CD4-positive, alpha-beta T cell (primary cell): ENCODE results near the gene SLC35C1. TPM values are rescaled to one million over a fixed set of nuclear protein-coding genes. Genes with fewer than 3 reads are reported as not detected.

Source experiments
- ATAC-seq: fragments of 200-7000 bp; cut with Tn5 transposase; one replicate; pipeline ENCODE4 v1.10.0; 2022; ENCODE audit warnings: mild to moderate bottlenecking; ENCODE audit not compliant: poor library complexity
- CTCF ChIA-PET: fragments of 350-600 bp; sonication (Branson Sonifier 250); formaldehyde crosslinking; loops from one replicate; lab custom pipeline; 2021; ENCODE audit warnings: antibody characterized with exemption, inconsistent platforms; lab: Charles Lee
- POLR2A ChIA-PET: fragments of 350-600 bp; sonication (Branson Sonifier 250); formaldehyde crosslinking; loops from one replicate; lab custom pipeline; 2021; ENCODE audit warnings: antibody characterized with exemption, inconsistent platforms; lab: Charles Lee
- DNase-seq, 14 experiments: peaks; one replicate each; pipeline ENCODE4 v3.0.0-alpha.2; 2013 to 2020; ENCODE audit warnings: mixed read lengths in 2 of 14
- H3K27ac ChIP-seq, 2 donors: one replicate each; pipeline versions ENCODE4 v1.5.1 to v1.7.0; 2013; ENCODE audit warnings: low read length in 2 of 2, low read depth in 1 of 2, mild to moderate bottlenecking in 1 of 2
- H3K27me3 ChIP-seq, 2 experiments: 1 replicate in 1 of 2; 2 replicates in 1 of 2; pipeline versions ENCODE4 v1.6.1 to v1.7.0; 2013; ENCODE audit warnings: low read length in 2 of 2, control low read depth in 1 of 2, mild to moderate bottlenecking in 1 of 2, moderate library complexity in 1 of 2; ENCODE audit not compliant: insufficient read depth in 2 of 2, control insufficient read depth in 1 of 2
- H3K36me3 ChIP-seq: one replicate; pipeline ENCODE4 v1.6.1; 2013; ENCODE audit warnings: low read length, control low read depth; ENCODE audit not compliant: insufficient read depth
- H3K4me1 ChIP-seq: one replicate; pipeline ENCODE4 v1.6.1; 2013; ENCODE audit warnings: low read length, control low read depth; ENCODE audit not compliant: insufficient read depth
- H3K4me3 ChIP-seq: one replicate; pipeline ENCODE4 v1.5.1; 2013; ENCODE audit warnings: mild to moderate bottlenecking, low read length, moderate library complexity
- H3K9me3 ChIP-seq, 2 experiments: 1 replicate in 1 of 2; 2 replicates in 1 of 2; pipeline versions ENCODE4 v1.6.1 to v1.7.0; 2013; ENCODE audit warnings: low read length in 2 of 2, mild to moderate bottlenecking in 2 of 2, control low read depth in 1 of 2, moderate library complexity in 1 of 2; ENCODE audit not compliant: control insufficient read depth in 1 of 2, insufficient read depth in 1 of 2
- H3K27ac Mint-ChIP-seq: one replicate; pipeline ENCODE4 v1.8.0; 2020; ENCODE audit warnings: mixed read lengths
- H3K27me3 Mint-ChIP-seq: one replicate; pipeline ENCODE4 v1.8.0; 2021; ENCODE audit warnings: mixed read lengths
- H3K36me3 Mint-ChIP-seq: one replicate; pipeline ENCODE4 v1.8.0; 2021; ENCODE audit warnings: low read depth, mixed read lengths
- H3K4me1 Mint-ChIP-seq: one replicate; pipeline ENCODE4 v1.8.0; 2021; ENCODE audit warnings: low read depth, mixed read lengths
- H3K4me3 Mint-ChIP-seq: one replicate; pipeline ENCODE4 v1.8.0; 2020; ENCODE audit warnings: mild to moderate bottlenecking, mixed read lengths
- H3K9me3 Mint-ChIP-seq: one replicate; pipeline ENCODE4 v1.8.0; 2020; ENCODE audit warnings: mixed read lengths
- intact Hi-C, 2 experiments: fragments of 100-400 bp; cut with DNase I in 1 of 2; cut with micrococcal nuclease in 1 of 2; formaldehyde crosslinking; loops; one replicate each; pipeline versions ENCODE4 v1.15.1 to v1.9.0; 2023 to 2025; cut with DNase I, micrococcal nuclease
- total RNA-seq, 174 experiments: library from RNA in 2 of 174; stranded (reverse) in 2 of 174; gene quantifications; one replicate each; pipeline ENCODE4 v1.2.3 and lab custom pipeline; 2021 to 2026
- TF ChIP-seq, protein P1 (sequence below): fragments of 200-600 bp; IDR thresholded peaks from one replicate; pipeline ENCODE4 v1.8.0; 2022; ENCODE audit warnings: antibody characterized with exemption, mild to moderate bottlenecking

The SLC35C1 gene
- total RNA-seq, 2 experiments from 2014 or later = 4.4 to 4.9 TPM

DNA sequence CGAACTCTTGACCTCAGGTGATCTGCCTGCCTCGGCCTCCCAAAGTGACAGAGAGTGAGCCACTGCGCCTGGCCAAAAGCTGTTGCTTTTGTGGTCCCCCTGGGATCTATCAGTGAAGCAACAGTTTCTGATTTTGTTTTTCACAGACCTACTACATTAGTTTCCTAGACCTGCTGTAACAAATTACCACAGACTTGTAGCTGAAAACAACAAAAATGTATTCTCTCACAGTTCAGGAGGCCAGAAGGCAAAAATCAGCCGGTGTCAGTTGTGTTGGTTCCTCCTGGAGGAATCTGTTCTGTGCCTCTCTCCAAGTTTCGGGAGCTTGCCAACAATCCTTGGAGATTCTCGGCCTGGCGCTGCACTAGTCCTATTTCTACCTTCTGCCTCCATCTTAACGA, 8.5 kb upstream of the SLC35C1 start:
- Mint-ChIP-seq H3K27me3 (peaks cover 4% of the 10 kb centered on the region), H3K4me3 (no peak overlapping the region), H3K9me3 (no peaks in the 10 kb centered on the region), H3K27ac (no peak overlapping the region), H3K4me1 (peaks cover 1% of the 10 kb centered on the region), H3K36me3 (no peaks in the 10 kb centered on the region)
- Histone ChIP-seq H3K4me1 (no peaks in the 10 kb centered on the region), H3K4me3 (no peak overlapping the region), H3K36me3 (no peaks in the 10 kb centered on the region), H3K27ac (no peak overlapping the region), H3K9me3 (no peaks in the 10 kb centered on the region), H3K27me3 (peaks cover 0 to 6% of the 10 kb centered on the region in 2 experiments)
- ChIA-PET CTCF (interaction anchor here (1.2 kb wide), 1 partner anchor 25 kb away, joined by 3 read pairs; no protein-coding TSS in a partner anchor), POLR2A (no interaction called here)
- intact Hi-C loops = no loop called here
- TF ChIP-seq, protein P1, sequence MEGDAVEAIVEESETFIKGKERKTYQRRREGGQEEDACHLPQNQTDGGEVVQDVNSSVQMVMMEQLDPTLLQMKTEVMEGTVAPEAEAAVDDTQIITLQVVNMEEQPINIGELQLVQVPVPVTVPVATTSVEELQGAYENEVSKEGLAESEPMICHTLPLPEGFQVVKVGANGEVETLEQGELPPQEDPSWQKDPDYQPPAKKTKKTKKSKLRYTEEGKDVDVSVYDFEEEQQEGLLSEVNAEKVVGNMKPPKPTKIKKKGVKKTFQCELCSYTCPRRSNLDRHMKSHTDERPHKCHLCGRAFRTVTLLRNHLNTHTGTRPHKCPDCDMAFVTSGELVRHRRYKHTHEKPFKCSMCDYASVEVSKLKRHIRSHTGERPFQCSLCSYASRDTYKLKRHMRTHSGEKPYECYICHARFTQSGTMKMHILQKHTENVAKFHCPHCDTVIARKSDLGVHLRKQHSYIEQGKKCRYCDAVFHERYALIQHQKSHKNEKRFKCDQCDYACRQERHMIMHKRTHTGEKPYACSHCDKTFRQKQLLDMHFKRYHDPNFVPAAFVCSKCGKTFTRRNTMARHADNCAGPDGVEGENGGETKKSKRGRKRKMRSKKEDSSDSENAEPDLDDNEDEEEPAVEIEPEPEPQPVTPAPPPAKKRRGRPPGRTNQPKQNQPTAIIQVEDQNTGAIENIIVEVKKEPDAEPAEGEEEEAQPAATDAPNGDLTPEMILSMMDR = no peak
- ATAC-seq = no peak
- DNase-seq = no peak

DNA sequence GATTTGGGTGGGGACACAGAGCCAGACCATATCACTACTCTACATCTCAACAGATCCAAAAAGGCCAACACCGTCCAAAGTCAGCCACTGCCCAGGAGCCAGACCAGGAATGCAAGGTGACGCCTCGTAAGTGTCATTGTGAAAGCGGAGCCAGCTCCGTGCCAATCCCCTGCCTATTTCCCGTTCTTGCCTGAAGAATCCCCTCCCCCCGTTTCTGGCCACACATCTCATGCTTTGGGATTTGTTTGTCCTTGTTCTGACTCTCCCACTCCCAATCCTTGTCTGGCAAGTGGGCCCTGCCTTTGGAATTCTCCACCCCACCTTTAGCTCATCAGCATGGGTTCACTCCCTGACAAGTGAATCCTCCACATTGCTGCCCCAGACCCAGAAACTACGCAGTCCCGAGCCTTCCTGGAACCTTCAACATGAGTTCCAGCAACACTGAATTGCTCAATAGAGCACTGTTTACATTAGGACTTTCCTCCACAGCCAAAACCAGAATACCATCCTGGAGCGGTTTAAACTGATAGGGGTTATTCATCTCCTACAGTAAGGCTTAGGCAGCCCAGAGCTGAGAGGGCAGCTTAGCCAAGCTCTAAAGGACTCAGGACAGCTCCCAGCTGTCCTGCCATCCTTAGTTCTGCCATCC, 6.0 kb upstream of the SLC35C1 start:
- intact Hi-C loops = no loop called here
- H3K27me3 ChIP-seq = no peaks in the 10 kb centered on the region
- no peak overlapping the region for H3K4me3 Mint-ChIP-seq
- no peak overlapping the region for H3K27ac Mint-ChIP-seq
- peaks cover 6% of the 10 kb centered on the region for H3K4me1 Mint-ChIP-seq
- no peak for ATAC-seq
- no peaks in the 10 kb centered on the region for H3K36me3 ChIP-seq
- no peak overlapping the region for H3K4me3 ChIP-seq
- no peak for DNase-seq
- no peaks in the 10 kb centered on the region for H3K9me3 ChIP-seq
- no peak overlapping the region for H3K27ac ChIP-seq
- ChIA-PET POLR2A (no interaction called here), CTCF (interaction anchor here (3.0 kb wide), 1 partner anchor 27 kb away, joined by 9 read pairs; no protein-coding TSS in a partner anchor)
- H3K4me1 ChIP-seq = peaks cover 3% of the 10 kb centered on the region
- no peaks in the 10 kb centered on the region for H3K9me3 Mint-ChIP-seq
- TF ChIP-seq, protein P1 = no peak
- H3K27me3 Mint-ChIP-seq = no peaks in the 10 kb centered on the region
- H3K36me3 Mint-ChIP-seq = no peaks in the 10 kb centered on the region

DNA sequence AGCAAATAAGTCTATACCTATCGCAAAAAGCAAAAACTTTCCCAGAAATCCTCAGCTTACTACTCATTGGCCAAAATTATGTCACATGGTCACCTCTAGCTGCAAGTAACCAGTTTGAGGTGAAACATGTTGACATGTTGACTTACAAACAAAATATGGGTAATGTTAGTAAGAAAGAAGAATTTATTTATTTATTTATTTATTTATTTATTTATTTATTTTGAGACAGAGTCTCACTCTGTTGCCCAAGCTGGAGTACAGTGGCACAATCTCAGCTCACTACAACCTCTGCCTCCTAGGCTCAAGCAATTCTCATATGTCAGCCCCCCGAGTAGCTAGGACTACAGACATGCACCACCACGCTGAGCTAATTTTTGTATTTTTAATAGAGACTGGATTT, 5.4 kb upstream of the SLC35C1 start:
- Histone ChIP-seq H3K4me1 (peaks cover 8% of the 10 kb centered on the region), H3K27me3 (no peaks in the 10 kb centered on the region), H3K27ac (no peak overlapping the region), H3K4me3 (no peak overlapping the region), H3K9me3 (no peaks in the 10 kb centered on the region), H3K36me3 (no peaks in the 10 kb centered on the region)
- Mint-ChIP-seq H3K4me3 (no peak overlapping the region), H3K36me3 (peaks cover 4% of the 10 kb centered on the region), H3K9me3 (no peaks in the 10 kb centered on the region), H3K4me1 (peaks cover 8% of the 10 kb centered on the region), H3K27ac (no peak overlapping the region), H3K27me3 (no peaks in the 10 kb centered on the region)
- intact Hi-C loops = no loop called here
- ATAC-seq (no peak), DNase-seq (no peak)
- CTCF ChIA-PET = interaction anchor here (3.0 kb wide), 1 partner anchor 28 kb away, joined by 9 read pairs; no protein-coding TSS in a partner anchor
- POLR2A ChIA-PET = no interaction called here
- TF ChIP-seq, protein P1 = no peak
